HG02763 (cell line): ENCODE measurements around the gene VMP1.
"Not testable (repeated sequence)": the region's sequence is repeated elsewhere in the genome, so short reads cannot be mapped to it uniquely, and the experiment has no call there.

Experiments used
- ATAC-seq: cut with Tn5 transposase; IDR thresholded peaks from one replicate; pipeline ENCODE4 v1.9.1; 2021; ENCODE audit warnings: mild to moderate bottlenecking, moderate library complexity; ENCODE audit not compliant: unreplicated experiment

VMP1 gene

GRCh38 chr17:59753522-59754467 lies 46.3 kb downstream of the VMP1 start:
- ATAC-seq = no peak

DNA sequence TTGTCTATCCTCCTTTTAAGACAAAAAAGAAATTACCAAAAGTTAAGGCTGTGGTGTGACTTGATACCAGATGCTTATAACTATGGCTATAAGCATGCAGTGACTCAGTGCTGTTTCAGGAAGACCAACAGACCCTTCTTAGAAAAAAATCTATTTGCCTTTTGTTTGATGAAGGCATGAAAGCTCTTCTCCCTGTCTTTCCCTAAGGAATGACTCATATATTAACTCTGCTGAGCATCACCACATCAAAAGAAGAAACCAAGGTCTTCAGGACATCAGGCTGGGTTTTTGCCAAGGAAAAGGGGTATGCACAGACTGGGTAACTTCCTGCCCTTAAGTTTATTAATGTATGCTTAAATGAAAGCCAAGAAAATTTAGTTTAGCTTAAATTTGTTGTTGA lies 47.1 kb downstream of the VMP1 start:
- ATAC-seq = no peak

GRCh38 chr17:59755069-59755468 lies 47.6 kb downstream of the VMP1 start:
- not testable (repeated sequence) for ATAC-seq

- ATAC-seq = no peak
Observed at GRCh38 chr17:59756236-59756818, 48.9 kb downstream of the VMP1 start.

DNA sequence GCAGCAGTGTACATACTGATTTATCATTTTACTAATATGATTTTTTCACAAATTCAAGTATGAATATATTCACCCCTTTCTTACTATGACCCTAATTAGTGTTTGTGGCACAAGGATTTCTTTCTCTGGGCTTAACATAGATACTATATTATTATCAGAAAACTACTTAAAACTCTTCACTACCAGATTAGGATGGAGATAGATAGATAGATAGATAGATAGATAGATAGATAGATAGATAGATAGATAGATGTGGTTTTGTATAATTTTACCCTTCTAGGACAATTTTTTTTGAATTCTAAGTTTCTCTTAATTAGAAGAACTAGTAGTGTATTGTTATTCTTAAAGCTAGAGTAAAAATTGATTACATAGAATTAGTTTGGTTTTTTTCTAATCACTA lies 49.6 kb downstream of the VMP1 start:
- no peak for ATAC-seq

DNA sequence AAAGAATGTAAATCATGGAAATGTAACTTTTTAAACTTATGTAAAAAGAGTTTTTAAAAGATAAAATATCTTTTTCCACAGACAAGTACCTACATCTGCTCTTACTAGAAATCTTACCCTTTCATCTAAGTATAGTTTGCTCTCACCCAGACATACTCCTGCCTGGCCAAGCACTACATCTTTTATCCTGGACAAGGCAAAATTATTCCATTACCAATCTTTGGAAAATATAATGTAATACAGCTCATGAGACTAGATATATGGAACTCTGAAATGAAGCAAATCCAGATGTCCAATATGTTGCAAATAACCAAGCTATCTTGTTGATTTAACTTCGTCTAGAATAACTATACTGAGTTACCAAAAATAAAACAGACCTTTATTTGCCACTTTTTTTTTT lies 50.0 kb downstream of the VMP1 start:
- no peak for ATAC-seq

GRCh38 chr17:59757881-59758385 lies 50.5 kb downstream of the VMP1 start:
- ATAC-seq = no peak

DNA sequence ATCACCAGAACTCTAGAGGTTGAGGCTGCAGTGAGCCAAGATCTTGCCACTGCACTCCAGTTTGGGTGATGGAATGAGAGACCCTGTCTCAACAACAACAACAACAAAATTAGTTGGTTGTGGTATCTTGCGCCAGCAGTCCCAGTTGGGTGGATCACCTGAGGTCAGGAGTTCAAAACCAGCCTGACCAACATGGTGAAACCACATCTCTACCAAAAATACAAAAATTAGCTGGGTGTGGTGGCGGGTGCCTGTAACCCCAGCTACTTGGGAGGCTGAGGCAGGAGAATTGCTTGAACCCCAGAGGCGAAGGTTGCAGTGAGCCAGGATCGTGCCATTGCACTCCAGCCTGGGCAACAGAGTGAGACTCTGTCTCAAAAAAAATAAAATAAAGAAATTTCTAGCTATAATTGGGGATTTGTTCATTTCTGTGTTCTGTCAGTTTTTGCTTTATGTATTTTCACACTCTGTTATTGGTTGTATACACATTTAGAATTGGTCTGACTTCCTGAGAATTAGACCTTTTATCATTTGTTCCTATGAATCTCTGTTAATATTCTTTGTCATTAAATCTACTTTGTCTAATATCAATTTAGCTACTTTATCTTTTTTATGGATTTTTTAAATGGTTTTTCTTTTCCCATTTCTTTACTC lies 51.7 kb downstream of the VMP1 start:
- ATAC-seq = not testable (repeated sequence)

GRCh38 chr17:59760160-59760559 lies 52.7 kb downstream of the VMP1 start:
- ATAC-seq = no peak

DNA sequence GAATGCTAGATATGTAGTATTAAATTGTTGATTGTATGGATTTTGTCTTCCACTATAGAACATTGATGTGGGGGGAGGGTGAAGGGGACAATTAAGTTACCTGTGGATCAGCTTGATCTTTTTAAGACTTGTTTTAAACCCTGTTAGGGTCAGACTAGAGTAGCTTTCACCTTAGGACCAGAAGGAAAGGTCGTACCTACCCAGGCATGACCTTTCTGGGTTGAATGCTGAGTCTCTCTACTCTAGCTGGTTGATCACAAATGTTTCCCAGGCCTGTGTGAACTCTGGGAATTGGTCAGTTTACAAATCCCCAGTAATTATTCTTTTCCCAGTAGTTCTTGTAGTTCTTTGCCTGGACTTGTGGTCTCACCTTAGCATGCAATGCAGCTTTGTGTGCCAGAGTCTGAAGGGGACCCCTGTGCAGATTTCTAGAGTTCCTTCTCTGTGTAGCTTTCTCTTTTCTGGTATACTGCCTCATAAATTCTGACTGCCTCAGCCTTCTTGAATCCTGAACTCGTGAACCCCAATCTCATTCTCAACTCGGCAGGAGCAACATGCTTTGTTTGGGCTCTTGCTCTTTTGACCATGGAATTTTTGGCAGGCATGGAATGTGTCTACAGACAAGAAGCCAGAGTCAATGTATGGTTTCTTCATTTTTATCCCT lies 54.1 kb downstream of the VMP1 start:
- ATAC-seq = no peak

DNA sequence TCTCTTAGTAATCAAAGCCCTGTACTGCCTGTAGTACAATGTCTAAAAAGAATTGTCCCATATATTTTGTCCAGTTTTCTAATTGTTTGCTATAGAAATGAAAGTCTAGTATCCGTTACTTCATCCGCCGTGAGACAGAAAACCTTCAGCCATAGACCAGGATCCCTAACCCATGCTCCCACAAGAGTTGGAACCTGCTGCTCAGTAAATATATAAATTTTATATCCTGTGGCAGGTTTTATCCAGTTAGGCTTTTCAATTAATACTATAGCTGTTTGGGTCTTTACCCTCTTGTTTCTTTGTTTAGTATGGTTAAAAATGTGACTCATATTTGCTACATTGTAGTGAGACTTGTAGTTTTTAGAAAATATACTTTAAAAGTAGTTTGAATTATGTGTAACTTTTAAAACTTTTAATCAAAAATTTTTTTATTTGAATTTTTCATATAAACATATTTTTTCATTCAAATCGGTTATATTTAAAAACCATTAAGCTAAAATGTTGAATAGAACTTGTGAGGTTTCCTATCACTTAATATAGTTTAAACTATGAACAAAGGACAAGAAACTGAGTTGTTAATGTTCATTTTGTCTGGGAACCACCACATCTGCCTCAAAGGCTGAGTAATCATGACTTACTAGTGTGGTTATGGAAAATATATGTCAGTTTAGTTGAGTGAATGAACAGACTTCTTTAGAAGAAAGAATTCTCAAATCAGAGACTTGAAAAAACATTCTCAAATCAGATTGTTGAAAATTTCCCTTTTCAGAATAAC lies 54.8 kb downstream of the VMP1 start:
- no peak for ATAC-seq

GRCh38 chr17:59762824-59763374 lies 55.4 kb downstream of the VMP1 start:
- no peak for ATAC-seq

- ATAC-seq = no peak
Observed at GRCh38 chr17:59763861-59764260, 56.4 kb downstream of the VMP1 start.

DNA sequence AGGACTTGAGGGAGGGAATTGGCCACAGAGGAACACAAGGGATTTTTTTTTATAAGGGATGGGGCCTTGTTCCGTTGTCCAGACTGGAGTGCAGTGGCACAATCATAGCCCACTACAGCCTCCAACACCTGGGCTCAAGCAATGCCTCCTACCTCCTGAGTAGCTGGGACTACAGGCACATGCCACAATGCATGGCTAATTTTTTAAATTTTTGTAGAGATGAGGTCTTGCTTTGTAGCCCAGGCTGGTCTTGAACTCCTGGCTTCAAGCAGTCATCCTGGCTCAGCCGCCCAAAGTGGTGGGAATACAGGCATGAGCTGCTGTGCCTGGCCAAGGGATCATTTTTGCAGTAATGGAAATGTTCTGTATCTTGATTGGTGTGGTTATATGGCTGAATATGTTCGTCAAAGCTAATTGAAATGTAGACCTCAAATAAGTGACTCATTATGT lies 56.9 kb downstream of the VMP1 start:
- ATAC-seq = no peak

- ATAC-seq = no peak
Observed at GRCh38 chr17:59765038-59765437, 57.6 kb downstream of the VMP1 start.

DNA sequence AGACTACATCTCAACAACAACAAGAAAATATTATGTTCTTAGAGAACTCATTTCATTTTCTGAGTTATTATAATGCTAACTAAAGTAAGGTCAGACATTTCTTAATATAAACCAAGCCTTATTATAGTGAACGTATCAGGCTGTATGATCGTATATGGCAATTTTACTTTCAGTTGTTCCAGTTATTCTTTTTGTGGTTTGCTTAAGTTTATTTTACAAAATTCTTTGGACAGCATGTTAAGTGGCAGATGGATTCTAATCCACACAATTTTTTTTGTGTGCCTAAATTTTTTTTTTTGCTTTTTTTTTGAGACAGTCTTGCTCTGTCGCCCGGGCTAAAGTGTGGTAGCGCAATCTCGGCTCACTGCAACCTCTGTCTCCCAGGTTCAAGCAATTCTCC lies 59.0 kb downstream of the VMP1 start:
- ATAC-seq = no peak

DNA sequence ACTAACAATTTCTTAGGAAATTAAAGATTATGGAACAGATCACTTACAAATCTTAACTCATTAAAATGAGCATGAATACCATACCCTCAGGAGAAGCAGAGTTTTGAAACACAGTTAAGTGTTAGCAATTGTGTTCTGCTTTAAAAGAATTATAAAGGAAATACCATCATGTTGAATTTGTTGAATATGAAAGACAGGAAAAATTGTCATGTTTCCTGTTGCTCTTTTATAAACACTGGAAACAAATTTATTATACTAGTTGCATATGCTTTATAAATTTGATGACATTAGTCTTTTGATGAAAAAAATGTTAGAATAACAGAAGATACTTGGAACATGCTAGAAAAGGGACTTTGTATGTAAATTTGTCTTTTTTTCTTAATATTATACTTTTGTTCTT lies 59.7 kb downstream of the VMP1 start:
- ATAC-seq = no peak

DNA sequence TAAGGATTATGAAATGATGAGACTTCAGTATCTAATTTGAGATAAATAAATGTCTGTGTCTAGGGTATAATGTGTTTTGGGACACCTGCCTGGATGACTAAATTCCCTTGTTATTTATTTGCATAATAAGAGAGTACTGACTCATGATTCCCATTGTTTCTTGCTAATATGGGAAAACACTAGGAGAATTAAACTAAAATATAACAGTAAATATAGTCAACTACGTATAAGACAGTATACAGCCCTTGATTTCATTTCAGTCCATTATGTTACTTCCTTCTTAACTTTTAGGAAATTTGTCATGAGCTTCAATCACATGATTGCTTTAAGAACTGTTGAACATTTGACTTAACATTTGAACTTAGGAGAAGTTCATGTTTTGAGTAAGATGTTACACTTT lies 62.4 kb downstream of the VMP1 start:
- no peak for ATAC-seq

DNA sequence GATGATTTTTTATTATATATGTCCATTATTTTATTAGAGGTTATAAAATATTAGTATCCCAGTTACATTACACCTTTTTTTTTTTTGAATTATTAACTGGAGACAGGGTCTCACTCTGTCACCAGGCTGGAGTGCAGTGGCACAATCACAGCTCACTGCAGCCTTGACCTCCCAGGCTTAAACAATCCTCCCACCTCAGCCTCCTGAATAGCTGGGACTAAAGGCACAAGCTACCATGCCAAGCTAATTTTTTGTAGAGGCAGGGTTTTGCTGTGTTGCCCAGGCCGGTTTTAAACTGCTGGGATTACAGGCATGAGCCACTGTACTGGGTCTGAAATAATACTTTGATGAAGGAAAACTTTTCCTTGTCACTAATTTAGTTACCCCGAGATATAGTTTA lies 63.6 kb downstream of the VMP1 start:
- no peak for ATAC-seq

GRCh38 chr17:59775786-59776350 lies 68.4 kb downstream of the VMP1 start:
- no peak for ATAC-seq
